Measurements from ENCODE around the gene LNX1. TPM values are rescaled to one million over a fixed set of nuclear protein-coding genes. Genes with fewer than 3 reads are reported as not detected.

The LNX1 gene
- total and polyA plus RNA-seq, 2 donors (not counting 1 experiment from before 2014, with no cell fraction given): 0.48 to 1.3 TPM

DNA sequence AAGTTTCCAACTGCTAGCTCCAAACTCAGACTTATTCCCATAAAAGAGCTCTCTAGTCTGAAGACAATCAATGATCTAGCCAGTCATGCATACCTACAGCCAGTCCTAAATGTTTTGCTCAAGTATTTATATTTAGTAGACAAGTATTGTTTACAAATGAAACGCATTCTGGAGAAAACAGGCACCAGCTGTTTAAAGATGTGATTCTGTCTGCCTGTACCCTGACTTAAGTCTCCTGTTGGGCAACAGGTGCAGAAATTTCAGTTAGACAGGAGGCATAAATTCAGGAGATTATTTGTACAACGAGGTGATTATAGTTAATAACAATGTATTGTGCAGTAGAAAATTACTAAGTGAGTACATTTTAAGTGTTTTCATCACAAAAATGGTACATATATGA, 28.9 kb downstream of the LNX1 start:
- Histone ChIP-seq H3K27me3 (ENCODE audit: control insufficient read depth, insufficient read depth, low read length) (no peaks in the 10 kb centered on the region), H3K4me1 (ENCODE audit: control insufficient read depth, extremely low read depth, insufficient read depth, low read length) (peaks cover 5% of the 10 kb centered on the region), H3K9me3 (ENCODE audit: control insufficient read depth, insufficient read depth, low read depth, low read length) (no peaks in the 10 kb centered on the region), H3K27ac (ENCODE audit: insufficient read depth, low read length) (no peak overlapping the region), H4K20me1 (ENCODE audit: control insufficient read depth, extremely low read depth, insufficient read depth, low read length) (no peaks in the 10 kb centered on the region), H3K9ac (ENCODE audit: insufficient read depth, low read length) (no peak overlapping the region), H2AFZ (ENCODE audit: low read length) (no peak overlapping the region), H3K36me3 (ENCODE audit: control insufficient read depth, insufficient read depth, low read length) (no peaks in the 10 kb centered on the region), H3K79me2 (ENCODE audit: control insufficient read depth, insufficient read depth, low read length) (no peaks in the 10 kb centered on the region), H3K4me3 (replicated peaks in 1 of 4; ENCODE audit: control extremely low read depth in 1 of 4, insufficient read depth in 1 of 4, low read depth in 3 of 4, low read length in 4 of 4) (no peak overlapping the region), H3K4me2 (ENCODE audit: extremely low read depth, insufficient read depth, low read length) (no peak overlapping the region)
- no peak for TF ChIP-seq EZH2 (IDR thresholded peaks at IDR 0.05; ENCODE audit: low read length, missing control alignments)
- TF ChIP-seq, protein P1, sequence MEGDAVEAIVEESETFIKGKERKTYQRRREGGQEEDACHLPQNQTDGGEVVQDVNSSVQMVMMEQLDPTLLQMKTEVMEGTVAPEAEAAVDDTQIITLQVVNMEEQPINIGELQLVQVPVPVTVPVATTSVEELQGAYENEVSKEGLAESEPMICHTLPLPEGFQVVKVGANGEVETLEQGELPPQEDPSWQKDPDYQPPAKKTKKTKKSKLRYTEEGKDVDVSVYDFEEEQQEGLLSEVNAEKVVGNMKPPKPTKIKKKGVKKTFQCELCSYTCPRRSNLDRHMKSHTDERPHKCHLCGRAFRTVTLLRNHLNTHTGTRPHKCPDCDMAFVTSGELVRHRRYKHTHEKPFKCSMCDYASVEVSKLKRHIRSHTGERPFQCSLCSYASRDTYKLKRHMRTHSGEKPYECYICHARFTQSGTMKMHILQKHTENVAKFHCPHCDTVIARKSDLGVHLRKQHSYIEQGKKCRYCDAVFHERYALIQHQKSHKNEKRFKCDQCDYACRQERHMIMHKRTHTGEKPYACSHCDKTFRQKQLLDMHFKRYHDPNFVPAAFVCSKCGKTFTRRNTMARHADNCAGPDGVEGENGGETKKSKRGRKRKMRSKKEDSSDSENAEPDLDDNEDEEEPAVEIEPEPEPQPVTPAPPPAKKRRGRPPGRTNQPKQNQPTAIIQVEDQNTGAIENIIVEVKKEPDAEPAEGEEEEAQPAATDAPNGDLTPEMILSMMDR (conservative IDR thresholded peaks at IDR 0.05 in 1 of 2, IDR thresholded peaks at IDR 0.05 in 1 of 2; ENCODE audit: low read depth in 1 of 2, low read length in 2 of 2): no peak
- DNase-seq (ENCODE audit: low read depth in 2 of 2): no peak

DNA sequence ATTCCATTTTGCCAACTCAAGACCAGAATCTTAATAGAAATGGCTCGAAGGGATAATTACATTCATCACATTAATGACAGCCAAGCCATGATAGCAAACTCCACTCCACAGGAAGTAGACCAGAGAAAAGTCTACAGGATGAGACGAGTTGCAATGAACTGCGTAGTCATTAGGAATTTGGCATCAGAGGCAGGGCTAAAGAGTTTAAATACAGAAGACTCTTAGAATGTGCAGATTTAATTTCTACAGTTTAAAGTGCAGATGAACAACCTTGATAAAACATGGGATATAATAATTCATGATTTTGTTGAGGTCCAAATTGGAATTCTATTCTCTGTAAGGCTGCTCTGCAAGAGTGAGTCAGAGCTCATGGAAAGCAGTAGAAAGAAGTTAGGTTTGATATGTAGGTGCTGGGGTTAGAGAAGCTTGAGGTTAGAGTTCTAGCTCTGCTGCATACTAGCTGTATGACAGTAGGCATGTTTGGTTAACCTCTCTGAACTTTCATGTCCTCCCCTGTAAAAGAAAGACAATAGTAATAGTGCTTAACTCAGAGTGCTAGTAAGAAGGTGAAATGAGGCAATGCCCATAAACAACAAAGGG, 32.2 kb downstream of the LNX1 start:
- Histone ChIP-seq H3K4me1 (ENCODE audit: control insufficient read depth, extremely low read depth, insufficient read depth, low read length) (peaks cover 5% of the 10 kb centered on the region), H3K36me3 (ENCODE audit: control insufficient read depth, insufficient read depth, low read length) (no peaks in the 10 kb centered on the region), H4K20me1 (ENCODE audit: control insufficient read depth, extremely low read depth, insufficient read depth, low read length) (no peaks in the 10 kb centered on the region), H3K9me3 (ENCODE audit: control insufficient read depth, insufficient read depth, low read depth, low read length) (no peaks in the 10 kb centered on the region), H3K79me2 (ENCODE audit: control insufficient read depth, insufficient read depth, low read length) (no peaks in the 10 kb centered on the region), H3K9ac (ENCODE audit: insufficient read depth, low read length) (no peak overlapping the region), H3K4me3 (replicated peaks in 1 of 4; ENCODE audit: control extremely low read depth in 1 of 4, insufficient read depth in 1 of 4, low read depth in 3 of 4, low read length in 4 of 4) (no peak overlapping the region), H2AFZ (ENCODE audit: low read length) (no peak overlapping the region), H3K27ac (ENCODE audit: insufficient read depth, low read length) (no peak overlapping the region), H3K27me3 (ENCODE audit: control insufficient read depth, insufficient read depth, low read length) (no peaks in the 10 kb centered on the region), H3K4me2 (ENCODE audit: extremely low read depth, insufficient read depth, low read length) (no peak overlapping the region)
- DNase-seq (ENCODE audit: low read depth in 2 of 2): peak in 1 of 2 donors; percentile 67
- no peak for TF ChIP-seq EZH2 (IDR thresholded peaks at IDR 0.05; ENCODE audit: low read length, missing control alignments)
- TF ChIP-seq, protein P1 (conservative IDR thresholded peaks at IDR 0.05 in 1 of 2, IDR thresholded peaks at IDR 0.05 in 1 of 2; ENCODE audit: low read depth in 1 of 2, low read length in 2 of 2): no peak

DNA sequence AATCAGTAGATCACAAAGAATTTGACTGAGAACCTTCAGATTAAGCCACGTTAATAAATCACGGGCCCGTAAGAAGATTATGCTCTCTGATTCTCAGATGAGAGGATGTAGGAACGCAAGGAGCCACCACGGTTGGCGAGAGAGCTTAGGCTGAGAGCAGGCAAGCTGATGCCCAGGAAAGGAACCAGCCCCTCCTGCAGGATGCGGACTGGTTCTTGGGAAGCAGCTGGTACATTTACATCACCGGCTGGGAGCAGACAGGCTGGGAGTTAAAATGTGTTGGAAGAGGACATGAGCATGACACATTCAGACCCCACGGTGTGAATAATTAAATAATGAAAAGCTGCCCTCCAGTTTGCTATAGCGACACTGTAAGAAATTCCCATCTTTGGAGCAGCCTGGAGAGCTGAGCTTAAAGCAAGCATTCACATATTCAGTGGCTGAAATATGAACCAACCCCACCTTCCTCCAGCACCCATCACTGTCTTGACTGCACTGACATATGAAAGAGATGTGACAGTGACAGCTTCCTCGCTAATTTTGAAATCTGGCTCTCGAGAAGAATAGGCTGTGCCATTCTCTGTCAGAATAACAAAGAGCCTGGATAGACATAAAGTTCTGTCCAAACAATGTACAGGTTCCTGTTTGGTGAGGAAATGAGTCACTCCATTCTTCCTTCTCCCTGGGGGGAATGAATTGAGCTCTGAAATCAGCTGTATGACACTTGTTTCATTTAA, 33.1 kb downstream of the LNX1 start:
- Histone ChIP-seq H3K27ac (ENCODE audit: insufficient read depth, low read length) (no peak overlapping the region), H3K9me3 (ENCODE audit: control insufficient read depth, insufficient read depth, low read depth, low read length) (no peaks in the 10 kb centered on the region), H3K4me3 (replicated peaks in 1 of 4; ENCODE audit: control extremely low read depth in 1 of 4, insufficient read depth in 1 of 4, low read depth in 3 of 4, low read length in 4 of 4) (no peak overlapping the region), H3K27me3 (ENCODE audit: control insufficient read depth, insufficient read depth, low read length) (no peaks in the 10 kb centered on the region), H3K4me1 (ENCODE audit: control insufficient read depth, extremely low read depth, insufficient read depth, low read length) (peaks cover 5% of the 10 kb centered on the region), H3K79me2 (ENCODE audit: control insufficient read depth, insufficient read depth, low read length) (no peaks in the 10 kb centered on the region), H4K20me1 (ENCODE audit: control insufficient read depth, extremely low read depth, insufficient read depth, low read length) (no peaks in the 10 kb centered on the region), H3K9ac (ENCODE audit: insufficient read depth, low read length) (no peak overlapping the region), H3K36me3 (ENCODE audit: control insufficient read depth, insufficient read depth, low read length) (no peaks in the 10 kb centered on the region), H3K4me2 (ENCODE audit: extremely low read depth, insufficient read depth, low read length) (no peak overlapping the region), H2AFZ (ENCODE audit: low read length) (no peak overlapping the region)
- TF ChIP-seq, protein P1 (conservative IDR thresholded peaks at IDR 0.05 in 1 of 2, IDR thresholded peaks at IDR 0.05 in 1 of 2; ENCODE audit: low read depth in 1 of 2, low read length in 2 of 2): no peak
- TF ChIP-seq EZH2 (IDR thresholded peaks at IDR 0.05; ENCODE audit: low read length, missing control alignments): no peak
- DNase-seq (ENCODE audit: low read depth in 2 of 2): peak in 1 of 2 donors; percentile 71

All from fibroblast of lung (primary cell).